HL-60/S4 treated with phorbol 12-myristate 13-acetate at 8.2 ng/mL for 4 days and 3 days (cell line): ENCODE results near the gene MYOM3.

Experiments
- in situ Hi-C: fragments of 300-500 bp; cut with MboI; formaldehyde crosslinking; loops from 2 replicates; pipeline ENCODE4 v1.15.0; 2022; ENCODE audit warnings: low sequenced_read_pairs

MYOM3 gene

DNA sequence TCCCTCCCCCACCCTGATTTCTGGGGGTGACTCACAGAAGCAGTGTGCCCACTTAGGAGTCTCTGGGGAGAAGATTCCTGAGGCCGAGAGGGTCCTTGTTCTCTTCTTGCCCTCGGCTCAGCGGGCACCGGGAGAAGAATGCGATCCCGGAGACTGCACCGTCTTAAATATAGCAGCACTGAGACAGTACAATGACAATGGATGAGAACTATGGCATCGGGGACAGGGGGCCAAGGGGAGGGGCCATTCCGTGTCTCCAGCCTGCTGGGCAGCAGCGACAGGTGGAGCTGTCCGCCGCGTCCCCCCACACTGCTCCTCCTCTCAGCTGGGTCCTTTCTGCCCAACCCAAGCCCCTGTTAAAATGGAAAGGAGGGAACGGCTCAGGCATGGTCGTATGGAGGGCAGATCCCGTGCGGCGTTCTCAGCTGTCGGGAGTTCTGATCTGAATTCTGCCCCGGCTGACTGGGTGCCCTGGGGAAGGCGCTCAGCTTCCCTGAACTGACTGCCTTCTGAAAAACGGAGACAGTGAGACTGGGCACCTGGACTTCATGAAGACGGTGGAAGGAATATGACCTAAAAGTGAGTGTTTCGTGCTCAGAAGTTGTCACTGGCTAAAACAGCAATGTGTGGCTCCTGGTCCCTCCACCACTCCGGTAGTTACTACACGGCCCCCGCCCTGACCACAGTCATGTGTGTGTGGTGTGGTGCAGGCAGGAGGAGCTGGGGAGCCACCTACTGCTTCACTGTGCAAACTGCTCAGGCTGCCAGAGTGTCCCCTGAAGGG lies at the start of gene MYOM3:
MYOM3 (minus strand) TSS at position 140 of the 784 bp plus-strand sequence. CDS start 3,499 bp downstream, outside the sequence.
- in situ Hi-C loops = no loop called here

GRCh38 chr1:24161270-24161669 lies 49.3 kb upstream of the MYOM3 start:
- in situ Hi-C loops = no loop called here

GRCh38 chr1:24159366-24159765 lies 47.4 kb upstream of the MYOM3 start:
- in situ Hi-C loops = no loop called here

DNA sequence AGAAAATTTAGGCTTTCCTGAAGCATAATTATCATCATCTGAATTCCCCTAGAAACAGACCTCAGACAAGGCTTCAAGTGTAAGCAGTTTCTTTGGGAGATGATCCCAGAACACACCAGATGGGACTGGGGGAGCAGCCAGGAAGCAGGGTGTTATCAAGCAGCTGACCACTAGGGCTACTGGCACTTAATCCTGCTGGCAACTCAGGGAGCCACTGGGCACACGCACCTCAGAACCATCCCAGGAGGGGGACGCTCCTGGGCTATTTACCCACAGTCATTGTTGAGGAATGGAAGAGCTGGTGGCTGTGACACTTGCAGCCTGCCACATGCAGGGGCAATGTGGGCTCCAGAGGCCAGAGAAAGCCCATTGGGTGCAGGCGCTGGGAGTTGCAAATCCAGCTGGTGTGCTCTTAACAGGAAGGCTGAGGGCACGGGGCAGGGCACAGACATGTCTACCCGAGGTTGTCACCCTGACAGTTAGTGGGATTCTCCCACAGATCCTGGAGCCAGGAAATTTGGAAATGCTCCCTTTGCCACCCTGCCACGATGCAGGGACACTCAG lies 46.1 kb upstream of the MYOM3 start:
- in situ Hi-C loops = no loop called here

DNA sequence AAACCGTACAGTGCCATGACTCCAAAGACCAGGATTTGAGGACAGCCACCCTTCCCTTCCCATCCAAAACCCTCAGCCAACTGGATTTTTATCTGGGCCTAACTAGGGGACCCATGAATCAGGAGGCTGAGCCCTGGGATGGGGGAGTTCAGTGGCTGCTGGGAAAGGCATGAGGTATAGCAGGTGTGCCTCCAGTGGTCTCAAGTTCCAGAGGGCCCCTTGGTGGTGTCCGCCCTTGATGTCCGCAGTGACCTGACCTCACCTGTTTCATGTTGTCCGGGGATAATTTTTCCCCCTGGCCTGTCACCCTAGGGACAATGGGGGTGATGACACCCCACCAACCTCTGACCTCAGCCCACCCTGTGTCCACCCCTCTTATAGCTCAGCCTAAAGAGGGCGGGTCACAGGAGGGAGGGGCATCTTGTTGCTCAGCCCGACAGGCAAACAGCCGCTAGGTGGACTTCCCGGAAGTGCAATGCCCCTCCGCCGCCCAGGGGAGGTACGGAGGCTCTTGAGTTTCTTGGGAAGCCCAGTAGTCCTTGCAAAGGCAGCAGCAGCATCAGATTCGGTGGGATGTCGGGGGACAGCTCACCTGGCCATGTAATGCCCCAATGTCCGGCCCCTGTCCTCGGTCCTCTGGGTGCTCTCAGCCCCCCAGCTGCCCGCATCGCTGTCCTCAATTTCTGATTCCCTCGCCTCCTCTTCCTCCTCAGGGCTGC lies 44.8 kb upstream of the MYOM3 start:
- in situ Hi-C loops = no loop called here

GRCh38 chr1:24155011-24155782 lies 43.3 kb upstream of the MYOM3 start:
- in situ Hi-C loops = no loop called here

DNA sequence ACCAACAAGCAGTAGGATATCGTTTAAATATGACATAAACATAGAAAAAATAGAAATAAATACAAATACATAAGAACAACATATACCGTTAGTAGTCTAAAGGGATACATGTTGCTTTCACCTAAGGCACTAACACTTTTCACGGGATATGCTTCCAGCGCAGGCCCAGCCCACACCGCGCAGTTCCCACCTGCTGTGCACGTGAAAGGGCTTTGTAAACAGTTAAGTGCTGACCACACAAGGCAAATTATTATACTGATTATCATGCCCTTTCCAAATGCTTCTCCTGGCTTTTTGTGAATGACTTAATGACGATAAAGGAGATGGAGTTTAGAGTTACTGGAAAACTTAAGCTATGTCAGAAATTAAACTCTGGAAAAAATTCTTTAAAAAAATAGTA lies 42.3 kb upstream of the MYOM3 start:
- in situ Hi-C loops = no loop called here

DNA sequence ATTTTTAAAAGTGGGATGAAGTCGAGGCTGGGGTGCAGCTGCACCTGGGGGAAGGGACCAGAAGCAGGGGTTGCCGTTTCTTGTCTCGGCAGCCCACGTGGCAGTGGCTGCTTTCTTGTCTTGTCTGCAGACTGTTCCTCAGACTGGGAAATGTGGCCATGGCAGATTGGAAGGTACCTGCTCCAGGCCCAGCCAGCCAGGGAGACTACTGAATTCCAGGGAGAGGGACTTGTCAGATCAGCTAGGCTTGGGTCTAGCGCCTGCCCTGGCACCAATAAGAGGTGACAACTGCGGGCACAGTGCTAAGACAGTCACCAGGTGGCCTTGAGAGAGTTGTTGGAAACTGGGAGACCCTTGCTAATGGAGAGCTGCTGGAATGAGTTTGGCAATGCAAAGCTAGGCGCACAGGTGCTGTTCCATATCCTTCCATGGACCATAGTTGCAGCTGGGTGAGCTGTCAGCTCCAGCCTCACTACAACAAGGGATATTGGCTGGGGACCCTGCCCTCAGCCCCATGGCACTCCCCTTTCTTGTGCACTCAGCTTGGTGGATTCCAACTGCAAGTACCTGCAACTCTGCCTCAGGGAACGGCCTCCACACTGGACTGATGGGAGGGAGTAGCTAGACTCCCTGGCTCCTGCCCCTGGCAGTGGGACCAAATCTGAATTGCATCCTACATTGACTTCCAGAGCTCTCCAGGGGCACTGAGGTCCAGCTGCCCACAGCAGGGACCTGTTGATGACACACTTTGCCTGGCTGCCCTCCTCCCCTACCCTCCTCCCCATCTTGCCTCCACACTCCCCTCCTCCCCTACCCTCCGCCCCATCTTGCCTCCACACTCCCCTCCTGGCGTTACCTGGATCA lies 40.9 kb upstream of the MYOM3 start:
- in situ Hi-C loops = no loop called here

GRCh38 chr1:24151175-24151533 lies 39.2 kb upstream of the MYOM3 start:
- in situ Hi-C loops = no loop called here

- in situ Hi-C loops = no loop called here
These were observed 38.6 kb upstream of the MYOM3 start for GRCh38 chr1:24150234-24151174.

- in situ Hi-C loops = no loop called here
These were observed 37.9 kb upstream of the MYOM3 start for GRCh38 chr1:24149866-24150233.

DNA sequence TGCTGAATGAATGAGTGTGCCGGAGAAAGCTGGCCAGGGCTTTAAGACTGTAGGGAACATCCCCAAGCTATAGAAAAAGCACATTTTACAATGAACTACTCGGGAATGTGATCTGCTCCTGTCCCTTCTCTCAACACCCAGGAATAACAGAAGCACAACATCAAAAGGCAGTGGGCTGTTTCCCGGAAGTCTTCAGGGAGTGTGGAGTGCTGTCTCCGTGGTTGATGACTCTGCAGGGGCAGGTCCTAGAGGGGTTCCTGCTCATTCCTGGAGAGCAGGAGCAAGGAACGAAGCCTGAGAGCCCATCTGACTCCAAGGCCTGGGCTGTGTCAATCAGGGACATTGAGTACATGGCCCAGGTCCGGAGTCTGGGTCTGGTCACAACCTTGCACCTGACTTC lies 35.9 kb upstream of the MYOM3 start:
- in situ Hi-C loops = no loop called here

GRCh38 chr1:24147194-24147593 lies 35.3 kb upstream of the MYOM3 start:
- in situ Hi-C loops = no loop called here

- in situ Hi-C loops = no loop called here
These were observed 30.9 kb upstream of the MYOM3 start, which contains the start of gene IL22RA1 for GRCh38 chr1:24142546-24143534. Gene IL22RA1 (minus strand): TSS chr1:24143140. CDS start chr1:24143082, 58 bp downstream.

- in situ Hi-C loops = no loop called here
These were observed 29.5 kb upstream of the MYOM3 start for GRCh38 chr1:24141311-24141997.

GRCh38 chr1:24140741-24141181 lies 28.8 kb upstream of the MYOM3 start:
- in situ Hi-C loops = no loop called here

- in situ Hi-C loops = no loop called here
These were observed 28.0 kb upstream of the MYOM3 start for GRCh38 chr1:24139841-24140425.
